ENCODE data around the gene MRPL36.

DNA sequence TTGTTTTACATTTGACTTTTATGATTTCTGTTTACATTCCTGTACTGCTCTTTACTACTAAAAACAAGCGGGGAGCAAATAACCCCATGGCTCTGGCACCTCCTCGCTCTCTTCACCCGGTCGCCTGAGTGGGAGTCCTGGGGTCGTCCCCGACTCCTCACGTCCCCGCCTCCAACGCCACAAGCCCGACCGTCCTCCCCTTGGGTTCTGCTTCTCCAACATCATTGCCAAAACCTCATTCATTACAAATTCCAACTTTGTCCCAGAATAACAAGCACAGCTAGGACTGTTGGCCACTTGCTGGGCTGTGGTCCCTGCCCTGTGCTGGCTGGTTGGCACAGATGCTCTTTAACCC, 35.1 kb downstream of the MRPL36 start:
- no peak for TF ChIP-seq CTCF (IDR thresholded peaks at IDR 0.05)
- TF ChIP-seq POLR2A (IDR thresholded peaks at IDR 0.05): no peak
